ENCODE measurements around the gene TLR8. TPM values are rescaled to one million over a fixed set of nuclear protein-coding genes. Genes with fewer than 3 reads are reported as not detected.

Gene TLR8
- total RNA-seq, 1 experiment from 2014 or later = not detected

DNA sequence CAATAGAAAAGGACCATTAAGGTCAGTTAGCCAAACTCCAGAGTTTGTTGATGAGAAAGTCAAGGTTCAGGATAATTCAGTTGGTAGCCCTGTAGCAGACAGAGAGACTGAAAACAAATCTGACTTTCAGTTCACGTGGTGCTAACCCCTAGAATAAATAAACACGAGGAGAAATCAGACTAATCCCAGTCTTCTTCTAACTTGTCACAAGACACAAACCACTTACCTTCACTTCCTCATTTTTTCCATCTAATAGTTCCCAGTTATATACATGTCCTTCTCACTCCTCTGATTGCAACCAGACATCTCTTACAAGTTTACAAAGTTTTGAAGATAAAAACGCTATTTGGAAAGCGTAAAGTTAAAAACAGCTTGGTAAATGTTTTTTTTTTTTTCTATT, 31.8 kb upstream of the TLR8 start:
- DNase-seq (ENCODE audit: low spot score) = no peak
- H3K27ac Mint-ChIP-seq = no peak overlapping the region
- no peaks in the 10 kb centered on the region for H3K27me3 Mint-ChIP-seq (ENCODE audit: low read depth)
- CTCF ChIA-PET = no interaction called here
- H3K4me1 Mint-ChIP-seq = peaks cover 16% of the 10 kb centered on the region
- POLR2A ChIA-PET = no interaction called here
- ATAC-seq = no peak
- H3K36me3 Mint-ChIP-seq = no peaks in the 10 kb centered on the region
- no peak overlapping the region for H3K4me3 Mint-ChIP-seq
- no peak for TF ChIP-seq RELA (CRISPR knock-in tag; IDR thresholded peaks at IDR 0.05; ENCODE audit: borderline replicate concordance)
- no peak for TF ChIP-seq ZMAT4 (CRISPR knock-in tag; IDR thresholded peaks at IDR 0.05)
- TF ChIP-seq, protein P1, sequence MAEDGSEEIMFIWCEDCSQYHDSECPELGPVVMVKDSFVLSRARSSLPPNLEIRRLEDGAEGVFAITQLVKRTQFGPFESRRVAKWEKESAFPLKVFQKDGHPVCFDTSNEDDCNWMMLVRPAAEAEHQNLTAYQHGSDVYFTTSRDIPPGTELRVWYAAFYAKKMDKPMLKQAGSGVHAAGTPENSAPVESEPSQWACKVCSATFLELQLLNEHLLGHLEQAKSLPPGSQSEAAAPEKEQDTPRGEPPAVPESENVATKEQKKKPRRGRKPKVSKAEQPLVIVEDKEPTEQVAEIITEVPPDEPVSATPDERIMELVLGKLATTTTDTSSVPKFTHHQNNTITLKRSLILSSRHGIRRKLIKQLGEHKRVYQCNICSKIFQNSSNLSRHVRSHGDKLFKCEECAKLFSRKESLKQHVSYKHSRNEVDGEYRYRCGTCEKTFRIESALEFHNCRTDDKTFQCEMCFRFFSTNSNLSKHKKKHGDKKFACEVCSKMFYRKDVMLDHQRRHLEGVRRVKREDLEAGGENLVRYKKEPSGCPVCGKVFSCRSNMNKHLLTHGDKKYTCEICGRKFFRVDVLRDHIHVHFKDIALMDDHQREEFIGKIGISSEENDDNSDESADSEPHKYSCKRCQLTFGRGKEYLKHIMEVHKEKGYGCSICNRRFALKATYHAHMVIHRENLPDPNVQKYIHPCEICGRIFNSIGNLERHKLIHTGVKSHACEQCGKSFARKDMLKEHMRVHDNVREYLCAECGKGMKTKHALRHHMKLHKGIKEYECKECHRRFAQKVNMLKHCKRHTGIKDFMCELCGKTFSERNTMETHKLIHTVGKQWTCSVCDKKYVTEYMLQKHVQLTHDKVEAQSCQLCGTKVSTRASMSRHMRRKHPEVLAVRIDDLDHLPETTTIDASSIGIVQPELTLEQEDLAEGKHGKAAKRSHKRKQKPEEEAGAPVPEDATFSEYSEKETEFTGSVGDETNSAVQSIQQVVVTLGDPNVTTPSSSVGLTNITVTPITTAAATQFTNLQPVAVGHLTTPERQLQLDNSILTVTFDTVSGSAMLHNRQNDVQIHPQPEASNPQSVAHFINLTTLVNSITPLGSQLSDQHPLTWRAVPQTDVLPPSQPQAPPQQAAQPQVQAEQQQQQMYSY (CRISPR knock-in tag; IDR thresholded peaks at IDR 0.05) = no peak
- TF ChIP-seq MAX (CRISPR knock-in tag; IDR thresholded peaks at IDR 0.05) = no peak
- TF ChIP-seq, protein P2, sequence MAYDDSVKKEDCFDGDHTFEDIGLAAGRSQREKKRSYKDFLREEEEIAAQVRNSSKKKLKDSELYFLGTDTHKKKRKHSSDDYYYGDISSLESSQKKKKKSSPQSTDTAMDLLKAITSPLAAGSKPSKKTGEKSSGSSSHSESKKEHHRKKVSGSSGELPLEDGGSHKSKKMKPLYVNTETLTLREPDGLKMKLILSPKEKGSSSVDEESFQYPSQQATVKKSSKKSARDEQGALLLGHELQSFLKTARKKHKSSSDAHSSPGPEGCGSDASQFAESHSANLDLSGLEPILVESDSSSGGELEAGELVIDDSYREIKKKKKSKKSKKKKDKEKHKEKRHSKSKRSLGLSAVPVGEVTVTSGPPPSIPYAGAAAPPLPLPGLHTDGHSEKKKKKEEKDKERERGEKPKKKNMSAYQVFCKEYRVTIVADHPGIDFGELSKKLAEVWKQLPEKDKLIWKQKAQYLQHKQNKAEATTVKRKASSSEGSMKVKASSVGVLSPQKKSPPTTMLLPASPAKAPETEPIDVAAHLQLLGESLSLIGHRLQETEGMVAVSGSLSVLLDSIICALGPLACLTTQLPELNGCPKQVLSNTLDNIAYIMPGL (CRISPR knock-in tag; IDR thresholded peaks at IDR 0.05) = no peak
- TF ChIP-seq NR3C1 (CRISPR knock-in tag; conservative IDR thresholded peaks at IDR 0.05; ENCODE audit: low read depth) = no peak
- no peak for TF ChIP-seq ZNF671 (CRISPR knock-in tag; IDR thresholded peaks at IDR 0.05)
- TF ChIP-seq ZNF232 (CRISPR knock-in tag; IDR thresholded peaks at IDR 0.05) = no peak
- TF ChIP-seq, protein P3, sequence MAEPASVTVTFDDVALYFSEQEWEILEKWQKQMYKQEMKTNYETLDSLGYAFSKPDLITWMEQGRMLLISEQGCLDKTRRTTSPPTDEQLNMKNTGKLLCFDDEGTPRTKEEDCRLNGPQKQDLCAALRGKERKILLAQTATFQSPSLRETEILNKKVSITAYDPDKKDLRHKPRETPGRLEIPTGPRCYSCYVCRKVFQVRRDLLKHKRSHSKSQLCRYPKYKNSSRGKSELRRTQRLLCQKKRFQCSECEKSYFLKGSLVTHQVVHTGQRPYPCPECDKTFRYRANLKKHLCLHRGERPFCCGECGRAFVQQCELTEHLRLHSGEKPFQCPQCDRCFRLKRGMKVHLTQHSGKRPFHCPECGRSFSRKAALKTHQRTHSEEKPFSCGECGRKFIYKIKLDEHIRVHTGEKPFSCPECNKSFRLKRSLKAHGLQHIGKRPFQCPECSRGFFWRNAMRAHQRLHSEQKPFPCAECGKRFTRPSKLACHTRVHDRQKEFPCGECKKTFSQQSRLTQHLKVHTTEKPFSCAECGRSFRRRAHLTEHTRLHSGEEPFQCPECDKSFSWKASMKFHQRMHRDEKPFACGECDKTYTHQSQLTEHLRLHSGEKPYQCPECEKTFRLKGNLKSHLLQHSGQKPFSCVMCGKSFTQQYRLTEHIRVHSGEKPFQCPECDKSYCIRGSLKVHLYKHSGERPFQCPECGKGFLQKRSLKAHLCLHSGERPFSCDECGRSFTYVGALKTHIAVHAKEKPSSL (CRISPR knock-in tag; conservative IDR thresholded peaks at IDR 0.05) = no peak
- TF ChIP-seq, protein P4, sequence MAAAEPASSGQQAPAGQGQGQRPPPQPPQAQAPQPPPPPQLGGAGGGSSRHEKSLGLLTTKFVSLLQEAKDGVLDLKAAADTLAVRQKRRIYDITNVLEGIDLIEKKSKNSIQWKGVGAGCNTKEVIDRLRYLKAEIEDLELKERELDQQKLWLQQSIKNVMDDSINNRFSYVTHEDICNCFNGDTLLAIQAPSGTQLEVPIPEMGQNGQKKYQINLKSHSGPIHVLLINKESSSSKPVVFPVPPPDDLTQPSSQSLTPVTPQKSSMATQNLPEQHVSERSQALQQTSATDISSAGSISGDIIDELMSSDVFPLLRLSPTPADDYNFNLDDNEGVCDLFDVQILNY (CRISPR knock-in tag; IDR thresholded peaks at IDR 0.05) = no peak
- no peak for TF ChIP-seq CDX4 (CRISPR knock-in tag; IDR thresholded peaks at IDR 0.05; ENCODE audit: borderline replicate concordance)
- TF ChIP-seq FOXP4 (CRISPR knock-in tag; IDR thresholded peaks at IDR 0.05) = no peak
- TF ChIP-seq, protein P5, sequence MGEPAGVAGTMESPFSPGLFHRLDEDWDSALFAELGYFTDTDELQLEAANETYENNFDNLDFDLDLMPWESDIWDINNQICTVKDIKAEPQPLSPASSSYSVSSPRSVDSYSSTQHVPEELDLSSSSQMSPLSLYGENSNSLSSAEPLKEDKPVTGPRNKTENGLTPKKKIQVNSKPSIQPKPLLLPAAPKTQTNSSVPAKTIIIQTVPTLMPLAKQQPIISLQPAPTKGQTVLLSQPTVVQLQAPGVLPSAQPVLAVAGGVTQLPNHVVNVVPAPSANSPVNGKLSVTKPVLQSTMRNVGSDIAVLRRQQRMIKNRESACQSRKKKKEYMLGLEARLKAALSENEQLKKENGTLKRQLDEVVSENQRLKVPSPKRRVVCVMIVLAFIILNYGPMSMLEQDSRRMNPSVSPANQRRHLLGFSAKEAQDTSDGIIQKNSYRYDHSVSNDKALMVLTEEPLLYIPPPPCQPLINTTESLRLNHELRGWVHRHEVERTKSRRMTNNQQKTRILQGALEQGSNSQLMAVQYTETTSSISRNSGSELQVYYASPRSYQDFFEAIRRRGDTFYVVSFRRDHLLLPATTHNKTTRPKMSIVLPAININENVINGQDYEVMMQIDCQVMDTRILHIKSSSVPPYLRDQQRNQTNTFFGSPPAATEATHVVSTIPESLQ (CRISPR knock-in tag; IDR thresholded peaks at IDR 0.05) = no peak
- TF ChIP-seq, protein P6, sequence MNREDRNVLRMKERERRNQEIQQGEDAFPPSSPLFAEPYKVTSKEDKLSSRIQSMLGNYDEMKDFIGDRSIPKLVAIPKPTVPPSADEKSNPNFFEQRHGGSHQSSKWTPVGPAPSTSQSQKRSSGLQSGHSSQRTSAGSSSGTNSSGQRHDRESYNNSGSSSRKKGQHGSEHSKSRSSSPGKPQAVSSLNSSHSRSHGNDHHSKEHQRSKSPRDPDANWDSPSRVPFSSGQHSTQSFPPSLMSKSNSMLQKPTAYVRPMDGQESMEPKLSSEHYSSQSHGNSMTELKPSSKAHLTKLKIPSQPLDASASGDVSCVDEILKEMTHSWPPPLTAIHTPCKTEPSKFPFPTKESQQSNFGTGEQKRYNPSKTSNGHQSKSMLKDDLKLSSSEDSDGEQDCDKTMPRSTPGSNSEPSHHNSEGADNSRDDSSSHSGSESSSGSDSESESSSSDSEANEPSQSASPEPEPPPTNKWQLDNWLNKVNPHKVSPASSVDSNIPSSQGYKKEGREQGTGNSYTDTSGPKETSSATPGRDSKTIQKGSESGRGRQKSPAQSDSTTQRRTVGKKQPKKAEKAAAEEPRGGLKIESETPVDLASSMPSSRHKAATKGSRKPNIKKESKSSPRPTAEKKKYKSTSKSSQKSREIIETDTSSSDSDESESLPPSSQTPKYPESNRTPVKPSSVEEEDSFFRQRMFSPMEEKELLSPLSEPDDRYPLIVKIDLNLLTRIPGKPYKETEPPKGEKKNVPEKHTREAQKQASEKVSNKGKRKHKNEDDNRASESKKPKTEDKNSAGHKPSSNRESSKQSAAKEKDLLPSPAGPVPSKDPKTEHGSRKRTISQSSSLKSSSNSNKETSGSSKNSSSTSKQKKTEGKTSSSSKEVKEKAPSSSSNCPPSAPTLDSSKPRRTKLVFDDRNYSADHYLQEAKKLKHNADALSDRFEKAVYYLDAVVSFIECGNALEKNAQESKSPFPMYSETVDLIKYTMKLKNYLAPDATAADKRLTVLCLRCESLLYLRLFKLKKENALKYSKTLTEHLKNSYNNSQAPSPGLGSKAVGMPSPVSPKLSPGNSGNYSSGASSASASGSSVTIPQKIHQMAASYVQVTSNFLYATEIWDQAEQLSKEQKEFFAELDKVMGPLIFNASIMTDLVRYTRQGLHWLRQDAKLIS (CRISPR knock-in tag; IDR thresholded peaks at IDR 0.05; ENCODE audit: borderline replicate concordance) = no peak
- TF ChIP-seq, protein P7, sequence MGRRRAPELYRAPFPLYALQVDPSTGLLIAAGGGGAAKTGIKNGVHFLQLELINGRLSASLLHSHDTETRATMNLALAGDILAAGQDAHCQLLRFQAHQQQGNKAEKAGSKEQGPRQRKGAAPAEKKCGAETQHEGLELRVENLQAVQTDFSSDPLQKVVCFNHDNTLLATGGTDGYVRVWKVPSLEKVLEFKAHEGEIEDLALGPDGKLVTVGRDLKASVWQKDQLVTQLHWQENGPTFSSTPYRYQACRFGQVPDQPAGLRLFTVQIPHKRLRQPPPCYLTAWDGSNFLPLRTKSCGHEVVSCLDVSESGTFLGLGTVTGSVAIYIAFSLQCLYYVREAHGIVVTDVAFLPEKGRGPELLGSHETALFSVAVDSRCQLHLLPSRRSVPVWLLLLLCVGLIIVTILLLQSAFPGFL (CRISPR knock-in tag; IDR thresholded peaks at IDR 0.05; ENCODE audit: borderline replicate concordance) = no peak
- TF ChIP-seq ZNF396 (CRISPR knock-in tag; IDR thresholded peaks at IDR 0.05; ENCODE audit: borderline replicate concordance) = no peak
- H3K9me3 Mint-ChIP-seq = no peaks in the 10 kb centered on the region

Data from WTC11 (cell line).